IPS-NIHi11 (cell line): ENCODE data around the gene ETV2.
A peak's percentile ranks its signal among the peaks of the same experiment; 100 is the strongest.
"Not testable (repeated sequence)": the region's sequence is repeated elsewhere in the genome, so short reads cannot be mapped to it uniquely, and the experiment has no call there.

Experiments used
- DNase-seq: peaks from one replicate; pipeline ENCODE4 v3.0.0; 2012; ENCODE audit warnings: mixed read lengths, low spot score

Gene ETV2, protein sequence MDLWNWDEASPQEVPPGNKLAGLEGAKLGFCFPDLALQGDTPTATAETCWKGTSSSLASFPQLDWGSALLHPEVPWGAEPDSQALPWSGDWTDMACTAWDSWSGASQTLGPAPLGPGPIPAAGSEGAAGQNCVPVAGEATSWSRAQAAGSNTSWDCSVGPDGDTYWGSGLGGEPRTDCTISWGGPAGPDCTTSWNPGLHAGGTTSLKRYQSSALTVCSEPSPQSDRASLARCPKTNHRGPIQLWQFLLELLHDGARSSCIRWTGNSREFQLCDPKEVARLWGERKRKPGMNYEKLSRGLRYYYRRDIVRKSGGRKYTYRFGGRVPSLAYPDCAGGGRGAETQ

DNA sequence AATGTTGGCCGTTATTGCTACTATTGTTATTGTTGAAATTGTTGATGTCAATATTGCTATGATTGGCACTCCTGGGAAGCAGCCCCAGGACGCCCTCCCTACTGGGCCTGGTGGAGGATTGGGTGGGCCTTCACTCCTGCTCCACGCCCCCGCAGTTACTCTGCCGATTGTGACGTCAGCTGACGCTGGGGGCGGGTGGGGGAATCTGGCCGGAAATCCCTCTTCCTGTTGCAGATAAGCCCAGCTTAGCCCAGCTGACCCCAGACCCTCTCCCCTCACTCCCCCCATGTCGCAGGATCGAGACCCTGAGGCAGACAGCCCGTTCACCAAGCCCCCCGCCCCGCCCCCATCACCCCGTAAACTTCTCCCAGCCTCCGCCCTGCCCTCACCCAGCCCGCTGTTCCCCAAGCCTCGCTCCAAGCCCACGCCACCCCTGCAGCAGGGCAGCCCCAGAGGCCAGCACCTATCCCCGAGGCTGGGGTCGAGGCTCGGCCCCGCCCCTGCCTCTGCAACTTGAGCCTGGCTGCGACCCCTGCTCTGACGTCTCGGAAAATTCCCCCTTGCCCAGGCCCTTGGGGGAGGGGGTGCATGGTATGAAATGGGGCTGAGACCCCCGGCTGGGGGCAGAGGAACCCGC, at the start of gene ETV2:
TSS of gene ETV2 (plus strand) at position 231 of the 637 bp plus-strand sequence. CDS start 716 bp downstream, outside the sequence.
- peak; percentile 74 for DNase-seq

DNA sequence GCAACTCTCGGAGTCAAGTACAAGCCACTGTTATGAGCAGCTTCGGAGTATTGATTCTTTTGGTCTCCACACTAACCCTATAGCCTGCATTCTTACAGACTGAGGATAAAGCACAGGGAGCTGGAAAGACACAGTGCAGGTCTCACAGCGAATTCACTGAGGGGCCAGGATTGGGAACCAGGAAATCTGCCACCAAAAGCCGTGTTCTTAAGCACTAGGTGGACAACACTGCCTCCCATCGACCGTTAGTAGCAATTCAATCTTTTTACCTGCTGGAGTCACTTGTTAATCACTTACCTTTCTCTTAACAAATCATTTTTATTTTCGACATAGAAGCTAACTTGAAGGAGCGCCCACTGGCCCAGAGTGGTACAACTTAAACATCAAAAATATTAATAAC, 49.3 kb upstream of the ETV2 start:
- DNase-seq = peak; percentile 75

DNA sequence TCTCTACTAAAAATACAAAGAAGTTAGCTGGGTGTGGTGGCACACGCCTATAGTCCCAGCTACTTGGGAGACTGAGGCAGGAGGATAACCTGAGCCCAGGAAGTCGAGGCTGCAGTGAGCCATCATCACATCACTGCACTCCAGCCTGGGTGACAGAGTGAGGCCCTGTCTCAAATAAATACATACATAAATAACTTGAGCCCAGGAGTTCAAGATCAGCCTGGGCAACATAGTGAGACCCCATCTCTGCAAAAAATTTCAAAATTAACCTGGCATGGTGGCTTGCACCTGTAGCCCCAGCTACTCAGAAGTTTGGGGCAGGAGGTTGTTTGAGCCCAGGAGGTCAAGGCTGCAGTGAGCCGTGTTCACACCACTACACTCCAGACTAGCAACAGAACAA, 46.5 kb upstream of the ETV2 start:
- not testable (repeated sequence) for DNase-seq

DNA sequence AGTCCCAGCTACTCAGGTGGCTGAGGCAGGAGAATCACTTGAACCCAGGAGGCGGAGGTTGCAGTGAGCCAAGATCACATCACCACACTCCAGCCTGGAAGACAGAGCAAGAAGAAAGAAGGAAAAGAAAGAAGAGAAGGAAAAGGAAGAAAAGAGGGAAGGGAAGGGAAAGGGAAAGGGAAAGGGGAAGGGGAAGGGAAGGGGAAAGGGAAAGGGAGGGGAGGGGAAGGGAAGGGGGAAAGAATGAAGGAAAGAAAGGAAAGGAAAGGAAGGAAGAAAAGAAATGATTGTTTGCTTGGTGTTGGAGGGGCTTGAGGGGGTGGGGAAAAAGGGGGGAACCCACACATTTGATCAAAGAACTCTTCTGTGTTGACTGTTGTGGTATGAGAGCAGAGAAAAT, 45.6 kb upstream of the ETV2 start:
- DNase-seq = no peak

DNA sequence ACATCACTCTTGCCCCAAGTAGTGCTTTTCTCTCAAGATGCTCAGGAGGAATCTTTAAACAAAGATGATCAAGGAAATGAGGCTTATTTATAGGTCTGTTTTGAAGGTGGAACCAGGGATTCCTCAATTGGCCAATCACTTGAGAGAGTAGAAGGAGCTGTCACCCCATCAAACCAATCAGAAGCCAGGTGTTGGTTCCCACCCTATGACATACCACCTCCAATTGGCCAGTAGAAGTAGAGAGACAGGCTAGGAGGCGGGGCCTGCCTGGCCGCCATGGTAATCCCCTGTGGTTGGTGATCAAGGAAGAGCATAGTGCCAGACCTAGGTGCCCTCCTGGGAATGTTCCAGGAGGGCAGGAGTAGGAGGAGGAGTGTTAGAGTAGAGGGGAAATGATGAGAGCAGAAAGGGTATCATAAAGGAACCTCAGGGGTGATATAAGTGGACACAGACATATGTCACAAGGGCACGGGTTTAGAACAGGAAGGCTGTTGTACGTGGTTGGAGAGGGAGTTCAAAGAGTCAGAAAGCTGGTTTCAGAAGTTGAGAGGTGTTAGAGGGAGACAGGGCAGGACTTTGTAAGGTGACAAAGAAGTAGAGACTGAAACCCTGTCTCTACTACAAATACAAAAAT, 45.1 kb upstream of the ETV2 start:
- DNase-seq = peak; percentile 62

DNA sequence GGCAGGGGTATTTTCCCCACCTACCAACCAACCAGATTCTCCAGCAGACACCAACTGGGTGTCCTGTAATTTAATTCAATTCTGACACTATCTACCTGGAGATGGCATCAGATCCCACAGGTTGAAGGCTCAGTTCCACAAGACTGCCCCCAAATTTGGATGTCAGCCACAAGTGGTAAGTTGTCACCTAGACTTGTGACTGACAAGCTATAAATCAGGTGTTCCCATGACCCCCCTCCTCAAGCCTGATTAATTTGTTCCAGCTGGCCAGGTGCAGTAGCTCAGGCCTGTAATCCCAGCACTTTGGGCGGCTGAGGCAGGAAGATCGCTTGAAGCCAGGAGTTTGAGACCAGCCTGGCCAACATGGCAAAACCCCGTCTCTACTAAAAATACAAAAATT, 39.6 kb upstream of the ETV2 start:
- no peak for DNase-seq

DNA sequence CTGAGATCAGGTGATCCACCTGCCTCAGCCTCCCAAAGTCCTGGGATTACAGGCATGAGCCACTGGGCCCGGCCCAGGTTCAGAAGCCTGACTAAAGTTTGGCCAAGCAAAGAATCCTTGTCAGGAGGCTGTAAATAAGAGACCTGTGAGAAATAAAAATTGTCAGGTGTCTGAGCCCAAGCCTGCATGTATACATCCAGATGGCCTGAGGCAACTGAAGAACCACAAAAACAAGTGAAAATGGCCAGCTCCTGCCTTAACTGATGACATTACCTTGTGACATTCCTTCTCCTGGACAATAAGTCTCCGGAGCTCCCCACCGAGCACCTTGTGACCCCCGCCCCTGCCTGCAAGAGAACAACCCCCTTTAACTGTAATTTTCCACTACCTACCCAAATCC, 37.1 kb upstream of the ETV2 start:
- not testable (repeated sequence) for DNase-seq

DNA sequence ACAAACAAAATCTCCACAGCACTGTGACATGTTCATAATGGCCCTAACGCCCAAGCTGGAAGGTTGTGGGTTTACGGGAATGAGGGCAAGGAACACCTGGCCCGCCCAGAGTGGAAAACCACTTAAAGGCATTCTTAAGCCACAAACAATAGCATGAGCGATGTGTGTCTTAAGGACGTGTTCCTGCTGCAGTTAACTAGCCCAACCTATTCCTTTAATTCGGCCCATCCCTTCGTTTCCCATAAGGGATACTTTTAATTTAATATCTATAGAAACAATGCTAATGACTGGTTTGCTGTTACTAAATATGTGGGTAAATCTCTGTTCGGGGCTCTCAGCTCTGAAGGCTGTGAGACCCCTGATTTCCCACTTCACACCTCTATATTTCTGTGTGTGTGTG, 34.4 kb upstream of the ETV2 start:
- DNase-seq = not testable (repeated sequence)

DNA sequence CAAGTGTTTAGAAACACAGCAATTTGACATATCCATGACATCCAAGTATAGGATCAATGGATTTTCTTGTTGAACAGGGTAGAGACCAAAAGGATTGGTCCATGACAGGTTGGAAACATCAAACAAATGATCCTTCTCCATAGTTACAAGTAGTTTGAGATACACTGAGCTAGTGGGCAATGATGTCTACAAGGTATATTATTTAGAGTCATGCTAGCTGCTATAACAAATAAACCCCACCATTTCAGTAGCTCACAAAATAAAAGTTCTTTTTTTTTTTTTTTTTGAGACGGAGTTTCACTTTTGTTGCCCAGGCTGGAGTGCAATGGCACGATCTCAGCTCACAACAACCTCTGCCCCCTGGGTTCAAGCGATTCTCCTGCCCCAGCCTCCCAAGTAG, 33.9 kb upstream of the ETV2 start:
- no peak for DNase-seq

DNA sequence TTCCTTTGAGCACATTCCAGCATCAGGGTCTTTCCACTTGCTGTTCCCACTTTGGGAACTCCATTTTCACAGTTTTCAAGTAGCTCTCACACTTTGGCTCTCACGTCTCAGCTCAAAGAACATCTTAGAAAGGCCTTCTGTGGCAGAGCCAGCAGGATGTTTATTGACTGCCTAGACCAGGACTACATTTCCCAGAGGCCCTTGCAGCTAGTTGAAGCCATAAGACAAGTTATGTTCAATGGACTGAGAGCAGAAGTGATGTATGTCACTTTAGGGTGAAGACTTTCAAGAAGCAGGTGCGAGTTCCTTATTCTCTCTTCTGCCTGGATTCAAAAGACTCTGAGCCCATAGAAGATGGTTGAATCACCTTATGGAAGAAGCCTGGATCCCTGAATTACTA, 33.3 kb upstream of the ETV2 start:
- DNase-seq = no peak

DNA sequence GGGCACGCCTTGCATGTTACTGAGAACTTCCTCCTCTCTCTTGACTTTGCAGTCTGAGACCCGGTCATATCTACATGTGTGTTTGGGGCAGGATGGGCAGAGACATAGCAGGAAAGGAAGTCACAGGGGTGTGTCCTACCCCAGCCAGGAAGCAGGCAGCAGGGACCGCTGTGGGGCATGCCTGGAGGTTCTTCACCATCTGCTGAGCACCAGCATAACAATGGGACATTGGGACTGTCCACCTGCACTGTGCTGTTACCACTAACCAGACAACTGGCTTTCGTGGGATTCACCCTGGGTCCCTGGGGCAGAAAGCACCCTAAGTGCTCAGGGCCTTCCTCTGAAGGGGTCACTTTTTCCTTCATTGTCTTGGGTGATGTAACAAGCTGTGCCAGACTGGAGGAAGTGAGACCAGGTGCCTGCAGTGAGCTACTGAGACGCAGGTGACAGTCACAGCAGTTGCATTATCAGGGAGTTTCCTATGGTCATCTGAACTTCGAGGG, 31.6 kb upstream of the ETV2 start:
- no peak for DNase-seq

DNA sequence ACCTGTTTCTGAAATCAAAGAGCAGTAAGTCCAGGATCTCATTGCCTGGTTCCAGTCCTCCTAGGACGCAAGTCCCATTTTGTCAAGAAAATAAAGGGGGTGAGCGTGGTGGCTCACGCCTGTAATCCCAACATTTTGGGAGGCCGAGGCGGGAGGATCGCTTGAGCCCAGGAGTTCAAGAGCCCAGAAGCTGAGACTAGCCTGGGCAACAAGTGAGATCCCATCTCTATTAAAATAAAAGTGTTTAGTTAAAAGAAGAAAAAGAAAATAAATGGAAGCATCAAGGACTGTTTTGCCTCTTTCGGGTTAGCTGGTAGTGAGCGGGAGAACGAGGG, 29.4 kb upstream of the ETV2 start:
- no peak for DNase-seq

DNA sequence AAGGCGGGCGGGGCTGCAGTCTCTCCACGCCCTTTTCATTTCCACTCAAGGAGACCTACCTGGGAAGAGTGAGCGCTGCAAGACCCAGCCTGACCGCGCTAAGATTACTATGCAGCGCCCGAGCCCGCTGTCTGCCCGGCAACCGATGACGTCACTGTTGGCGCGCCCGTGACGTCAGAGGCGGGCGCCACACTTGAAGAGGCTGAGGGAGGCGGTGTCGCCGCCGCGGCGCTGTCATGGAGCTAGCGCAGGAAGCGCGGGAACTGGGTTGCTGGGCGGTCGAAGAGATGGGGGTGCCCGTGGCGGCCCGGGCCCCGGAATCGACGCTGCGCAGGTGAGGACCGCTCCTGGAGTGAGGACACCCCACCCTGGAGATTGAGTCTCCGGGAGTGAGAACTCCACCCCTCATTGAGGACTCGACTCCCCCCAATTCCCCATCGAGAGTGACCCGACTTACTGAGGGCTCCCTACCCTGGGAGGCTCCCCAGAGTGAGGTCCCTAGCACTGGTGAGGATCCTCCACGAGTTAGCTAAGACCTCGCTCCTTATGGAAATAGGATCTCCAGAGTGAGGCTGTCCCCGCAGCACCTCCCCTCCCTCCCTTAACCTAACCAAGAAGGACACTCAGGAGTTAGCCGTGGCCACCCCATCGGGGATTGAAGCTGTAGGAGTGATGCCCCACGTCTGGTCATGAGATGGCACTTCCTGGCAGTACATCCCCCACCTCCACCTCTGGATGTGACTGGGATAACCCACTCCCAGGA, 28.8 kb upstream of the ETV2 start, which contains the start of gene HAUS5:
TSS of gene HAUS5 (plus strand) at position 177 of the 763 bp plus-strand sequence. CDS start at position 237, 60 bp downstream.
- peak; percentile 99 for DNase-seq

DNA sequence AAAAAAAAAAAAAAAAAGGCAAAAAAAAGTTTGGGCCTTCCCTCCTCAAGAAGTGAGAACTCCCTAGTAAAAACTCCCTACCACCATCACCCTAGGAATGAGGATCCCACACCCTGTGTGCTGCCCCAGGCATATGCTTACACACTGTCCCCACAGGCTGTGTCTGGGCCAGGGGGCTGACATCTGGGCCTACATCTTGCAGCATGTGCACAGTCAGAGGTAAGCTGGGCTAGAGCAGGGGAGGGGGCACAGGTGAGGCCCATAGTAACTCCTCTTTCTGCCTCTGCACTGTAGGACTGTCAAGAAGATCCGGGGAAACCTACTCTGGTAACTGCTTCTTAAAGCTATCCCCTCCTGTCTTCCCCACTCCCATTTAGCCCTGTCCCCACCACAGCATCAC, 28.0 kb upstream of the ETV2 start:
- DNase-seq = no peak

DNA sequence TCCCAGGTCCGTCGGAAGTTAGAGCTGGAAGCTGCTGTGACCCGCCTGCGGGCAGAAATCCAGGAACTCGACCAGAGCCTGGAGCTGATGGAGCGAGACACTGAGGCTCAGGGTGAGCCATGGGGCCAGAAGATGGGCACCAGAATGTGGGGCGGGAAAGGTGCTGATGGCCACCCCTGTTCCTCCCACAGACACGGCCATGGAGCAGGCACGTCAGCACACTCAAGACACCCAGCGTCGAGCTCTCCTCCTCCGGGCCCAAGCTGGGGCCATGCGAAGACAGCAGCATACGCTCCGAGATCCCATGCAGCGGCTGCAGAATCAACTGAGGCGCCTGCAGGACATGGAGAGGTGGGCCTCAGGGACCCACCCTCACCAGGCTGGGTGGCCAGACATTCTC, 26.5 kb upstream of the ETV2 start:
- DNase-seq = no peak

DNA sequence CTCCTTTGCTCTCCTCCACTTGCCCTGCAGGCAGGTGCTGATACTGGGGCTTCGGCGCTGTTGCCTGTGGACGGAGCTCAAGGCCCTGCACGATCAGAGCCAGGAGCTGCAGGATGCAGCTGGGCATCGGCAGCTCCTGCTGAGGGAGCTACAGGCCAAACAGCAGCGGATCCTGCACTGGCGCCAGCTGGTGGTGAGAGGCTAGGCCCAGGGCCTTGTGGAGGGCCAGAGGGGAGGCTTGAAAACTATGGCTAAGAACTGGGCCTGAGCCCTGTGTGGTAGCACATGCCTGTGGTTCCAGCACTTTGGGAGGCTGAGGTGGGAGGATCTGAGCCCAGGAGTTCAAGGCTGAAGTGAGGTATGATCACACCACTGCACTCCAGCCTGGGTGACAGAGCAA, 22.7 kb upstream of the ETV2 start:
- DNase-seq = no peak

DNA sequence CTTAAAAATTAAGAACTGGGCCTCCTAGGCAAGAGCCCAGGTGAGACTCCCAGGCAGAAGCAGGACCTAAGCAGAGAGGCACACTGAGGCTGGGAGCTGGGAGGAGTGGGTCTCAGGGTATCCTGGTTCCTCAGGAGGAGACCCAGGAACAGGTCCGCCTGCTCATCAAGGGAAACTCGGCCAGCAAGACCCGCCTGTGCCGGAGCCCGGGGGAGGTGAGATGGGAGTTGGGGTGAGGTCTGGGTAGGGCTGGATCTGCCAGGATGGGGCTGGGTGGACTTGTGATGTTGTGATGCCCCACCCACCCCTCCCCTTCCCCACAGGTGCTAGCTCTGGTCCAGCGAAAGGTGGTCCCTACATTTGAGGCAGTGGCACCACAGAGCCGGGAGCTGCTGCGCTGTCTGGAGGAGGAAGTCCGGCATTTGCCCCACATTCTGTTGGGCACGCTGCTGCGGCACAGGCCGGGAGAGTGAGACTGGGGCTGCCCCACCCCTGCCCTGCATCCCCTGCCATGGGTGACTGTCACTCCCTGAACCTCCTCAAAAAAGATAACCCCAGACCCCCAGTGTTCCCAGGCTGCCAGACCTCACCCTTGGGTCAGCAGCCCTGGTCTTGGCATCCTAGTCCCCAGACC, 22.1 kb upstream of the ETV2 start:
- DNase-seq = no peak

DNA sequence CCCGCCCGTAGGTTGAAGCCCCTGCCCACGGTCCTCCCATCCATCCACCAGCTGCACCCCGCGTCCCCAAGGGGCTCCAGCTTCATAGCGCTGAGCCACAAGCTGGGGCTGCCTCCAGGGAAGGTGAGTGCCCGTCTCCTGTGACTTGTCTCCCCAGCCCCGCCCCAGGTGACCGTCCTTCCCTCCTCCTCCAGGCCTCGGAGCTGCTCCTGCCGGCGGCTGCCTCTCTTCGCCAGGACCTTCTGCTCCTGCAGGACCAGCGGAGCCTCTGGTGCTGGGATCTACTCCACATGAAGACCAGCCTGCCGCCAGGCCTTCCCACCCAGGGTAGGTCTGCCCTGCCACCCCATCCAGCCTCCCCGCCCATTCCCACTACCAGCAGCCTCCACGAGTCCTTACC, 21.5 kb upstream of the ETV2 start:
- no peak for DNase-seq

DNA sequence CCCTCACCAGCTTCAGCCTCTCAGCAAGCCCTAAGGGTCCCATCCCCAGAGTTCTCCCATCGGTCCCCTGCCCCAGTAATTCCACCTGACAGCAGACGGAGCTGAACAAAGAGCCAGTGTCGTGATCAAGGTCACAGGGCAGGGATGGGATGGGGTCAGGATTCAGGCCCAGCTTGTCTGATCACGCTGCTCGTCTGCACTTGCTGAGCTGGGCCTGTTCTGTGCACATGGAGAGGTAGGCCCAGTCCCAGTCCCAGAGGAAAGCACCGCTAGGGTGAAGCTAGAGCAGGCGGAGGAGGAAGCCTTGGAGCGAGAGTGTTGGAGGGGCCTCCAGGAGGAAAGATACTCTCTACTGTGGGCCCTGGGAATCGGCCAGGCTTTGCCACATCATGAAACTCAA, 19.8 kb upstream of the ETV2 start:
- no peak for DNase-seq

DNA sequence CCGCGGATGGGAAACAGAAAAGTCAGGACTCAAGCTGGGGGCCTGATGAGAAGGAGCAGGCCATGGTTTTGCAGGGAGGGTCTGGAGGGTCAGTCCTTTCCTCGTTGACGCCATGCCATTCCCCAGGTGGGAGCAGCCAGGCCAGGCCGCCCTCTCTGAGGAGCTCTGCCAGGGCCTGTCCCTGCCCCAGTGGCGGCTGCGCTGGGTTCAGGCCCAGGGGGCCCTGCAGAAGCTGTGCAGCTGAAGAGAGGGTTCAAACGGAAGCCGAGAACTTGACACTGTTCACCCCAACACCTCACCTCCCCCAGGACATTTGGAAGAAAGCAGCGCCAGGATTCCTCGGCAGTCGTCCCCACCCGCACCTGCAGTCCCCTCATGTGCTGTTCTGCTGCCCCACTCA, 18.8 kb upstream of the ETV2 start:
- DNase-seq = no peak

DNA sequence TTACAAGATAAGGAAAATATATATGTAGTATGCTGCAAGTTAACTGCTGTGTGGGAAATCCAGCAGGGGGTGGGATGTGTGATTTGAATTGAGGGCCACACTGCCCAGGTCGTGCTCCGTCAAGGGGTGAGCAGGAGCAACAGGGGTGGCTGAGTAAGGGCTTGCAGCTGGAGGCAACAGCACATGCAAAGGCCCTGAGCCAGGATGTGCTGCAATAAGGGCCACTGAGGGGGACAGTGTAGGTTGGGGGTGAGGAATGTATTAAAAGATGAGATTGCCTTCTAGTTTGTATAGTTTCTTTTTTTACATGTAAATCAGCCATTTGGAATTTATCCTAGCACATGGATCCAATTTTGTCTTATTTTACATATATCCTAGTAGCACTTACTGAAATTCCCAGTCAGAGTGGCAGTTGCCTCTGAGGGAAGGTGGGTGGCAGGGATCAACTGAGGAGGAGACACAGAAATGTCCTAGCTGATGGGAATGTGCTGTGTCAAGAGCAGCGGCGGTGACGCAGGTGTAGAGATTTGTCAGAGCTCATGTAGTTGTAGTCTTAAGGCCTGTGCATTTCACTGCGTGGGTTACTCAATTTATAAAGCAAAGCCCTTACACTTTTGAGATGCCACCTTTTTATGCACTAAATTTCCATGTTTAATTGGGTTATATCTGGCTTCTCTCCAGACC, 18.1 kb upstream of the ETV2 start:
- DNase-seq = no peak

DNA sequence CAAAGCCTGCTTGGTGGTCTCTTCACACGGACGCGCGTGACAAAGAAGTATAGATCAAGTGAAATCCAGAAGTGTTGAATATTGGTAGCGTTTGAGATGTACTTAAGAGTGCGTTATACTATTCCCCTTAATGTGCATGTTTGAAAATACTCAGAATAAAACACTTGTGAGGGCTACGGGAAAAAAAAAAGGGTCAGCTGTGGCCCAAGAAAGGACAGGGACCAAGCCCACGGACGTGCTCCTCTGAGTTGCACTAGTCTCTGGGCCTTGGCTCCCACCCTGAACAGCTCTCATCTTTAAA, 13.3 kb upstream of the ETV2 start:
- DNase-seq = no peak
